Epidermal melanocyte (primary cell): ENCODE measurements around the gene ATRNL1.

Experiments used
- DNase-seq: peaks from one replicate; pipeline ENCODE4 v3.0.0; 2011; ENCODE audit warnings: low spot score; ENCODE audit not compliant: insufficient read length

The ATRNL1 gene

GRCh38 chr10:115974351-115974750 lies 881.2 kb downstream of the ATRNL1 start:
- no peak for DNase-seq

- DNase-seq: no peak
These were observed 881.8 kb downstream of the ATRNL1 start for GRCh38 chr10:115974816-115975430.

- no peak for DNase-seq
These were observed 882.3 kb downstream of the ATRNL1 start for GRCh38 chr10:115975506-115975905.

GRCh38 chr10:115976342-115976741 lies 883.2 kb downstream of the ATRNL1 start:
- no peak for DNase-seq

GRCh38 chr10:115977855-115978254 lies 884.7 kb downstream of the ATRNL1 start:
- no peak for DNase-seq

GRCh38 chr10:115979576-115979975 lies 886.4 kb downstream of the ATRNL1 start:
- no peak for DNase-seq

GRCh38 chr10:115980470-115980869 lies 887.3 kb downstream of the ATRNL1 start:
- no peak for DNase-seq

GRCh38 chr10:115981081-115981480 lies 887.9 kb downstream of the ATRNL1 start:
- DNase-seq: no peak

- no peak for DNase-seq
These were observed 888.9 kb downstream of the ATRNL1 start for GRCh38 chr10:115982076-115982475.

GRCh38 chr10:115982526-115982925 lies 889.4 kb downstream of the ATRNL1 start:
- no peak for DNase-seq

- DNase-seq: no peak
These were observed 892.6 kb downstream of the ATRNL1 start for GRCh38 chr10:115985786-115986185.

GRCh38 chr10:115988380-115988779 lies 895.2 kb downstream of the ATRNL1 start:
- DNase-seq: no peak

GRCh38 chr10:115989621-115990020 lies 896.5 kb downstream of the ATRNL1 start:
- no peak for DNase-seq

GRCh38 chr10:115992236-115992986 lies 899.2 kb downstream of the ATRNL1 start:
- no peak for DNase-seq

GRCh38 chr10:115996031-115996430 lies 902.9 kb downstream of the ATRNL1 start:
- DNase-seq: no peak

GRCh38 chr10:115998301-115998700 lies 905.1 kb downstream of the ATRNL1 start:
- DNase-seq: no peak
